Mesendoderm (in vitro differentiated cells): ENCODE data around the gene SMCP. TPM values are rescaled to one million over a fixed set of nuclear protein-coding genes. Genes with fewer than 3 reads are reported as not detected.

Experiments used
- DNase-seq: peaks from one replicate; pipeline ENCODE4 v3.0.0; 2013
- H2AK5ac ChIP-seq: 2 replicates; pipeline ENCODE4 v1.6.1; 2013; ENCODE audit warnings: low read length, inconsistent platforms
- H2BK120ac ChIP-seq: 2 replicates; pipeline ENCODE4 v1.6.1; 2013; ENCODE audit warnings: low read depth, mild to moderate bottlenecking, low read length, moderate library complexity, mixed read lengths
- H2BK15ac ChIP-seq: replicated peaks from 2 replicates; pipeline ENCODE4 v1.6.1; 2013; ENCODE audit warnings: low read depth, mild to moderate bottlenecking, moderate library complexity
- H2BK5ac ChIP-seq: 2 replicates; pipeline ENCODE4 v1.6.1; 2013; ENCODE audit warnings: low read length, inconsistent platforms
- H3K18ac ChIP-seq: 2 replicates; pipeline ENCODE4 v1.6.1; 2013; ENCODE audit warnings: mild to moderate bottlenecking, low read length, mixed read lengths
- H3K23ac ChIP-seq: one replicate; pipeline ENCODE4 v1.6.1; 2013; ENCODE audit warnings: low read length
- H3K27ac ChIP-seq: 2 replicates; pipeline ENCODE4 v1.5.1; 2013; ENCODE audit warnings: low read depth, mild to moderate bottlenecking, inconsistent platforms, low read length, moderate library complexity
- H3K27me3 ChIP-seq: 2 replicates; pipeline ENCODE4 v1.6.1; 2013; ENCODE audit warnings: low read length, control low read depth, mild to moderate bottlenecking, inconsistent platforms; ENCODE audit not compliant: insufficient read depth, poor library complexity
- H3K36me3 ChIP-seq: 2 replicates; pipeline ENCODE4 v1.6.1; 2013; ENCODE audit warnings: low read length, inconsistent platforms; ENCODE audit not compliant: control insufficient read depth, insufficient read depth
- H3K4ac ChIP-seq: one replicate; pipeline ENCODE4 v1.6.1; 2013; ENCODE audit warnings: low read depth, mild to moderate bottlenecking, low read length, moderate library complexity
- H3K4me1 ChIP-seq: 2 replicates; pipeline ENCODE4 v1.6.1; 2013; ENCODE audit warnings: low read depth, low read length, inconsistent platforms; ENCODE audit not compliant: control insufficient read depth
- H3K4me2 ChIP-seq: 2 replicates; pipeline ENCODE4 v1.6.1; 2013; ENCODE audit warnings: low read length
- H3K4me3 ChIP-seq: 2 replicates; pipeline ENCODE4 v1.5.1; 2013; ENCODE audit warnings: mild to moderate bottlenecking, low read length
- H3K56ac ChIP-seq: one replicate; pipeline ENCODE4 v1.6.1; 2013; ENCODE audit warnings: low read length
- H3K79me1 ChIP-seq: 2 replicates; pipeline ENCODE4 v1.6.1; 2013; ENCODE audit warnings: low read length, inconsistent platforms
- H3K79me2 ChIP-seq: 2 replicates; pipeline ENCODE4 v1.6.1; 2013; ENCODE audit warnings: mild to moderate bottlenecking, low read length; ENCODE audit not compliant: control insufficient read depth, insufficient read depth
- H3K9ac ChIP-seq: 2 replicates; pipeline ENCODE4 v1.6.1; 2013; ENCODE audit warnings: low read length, inconsistent platforms
- H4K5ac ChIP-seq: one replicate; pipeline ENCODE4 v1.6.1; 2013; ENCODE audit warnings: low read length
- H4K8ac ChIP-seq: one replicate; pipeline ENCODE4 v1.6.1; 2013; ENCODE audit warnings: low read depth, mild to moderate bottlenecking, control low read depth, low read length, moderate library complexity
- WGBS: extraction: QIAGEN DNeasy Blood & Tissue Kit; methylation state at CpG from one replicate; pipeline ENCODE4 v1.1.7; 2013; ENCODE audit warnings: low lambda C conversion rate, missing lambda C conversion rate; ENCODE audit not compliant: insufficient coverage; ENCODE audit errors: extremely low coverage; 5-methylcytosine and 5-hydroxymethylcytosine counted together
- polyA plus RNA-seq, 2 experiments: library from polyadenylated mRNA; stranded (reverse); fragments of 200-250 nt; gene quantifications; one replicate each; pipeline ENCODE4 v1.2.3, GENCODE V29; 2013

The SMCP gene
- not detected for polyA plus RNA-seq (2013, experiment 1 of 2)
- polyA plus RNA-seq (2013, experiment 2 of 2): not detected

GRCh38 chr1:152878042-152878441, at the start of gene SMCP:
SMCP (plus strand) TSS chr1:152878322; CDS start chr1:152884423, 6,101 bp downstream.
- Histone ChIP-seq H3K79me1 (no peaks in the 10 kb centered on the region), H2BK5ac (no peak within 1 kb of the TSS), H3K9ac (no peak within 1 kb of the TSS), H2BK15ac (no peak within 1 kb of the TSS), H3K4me2 (no peak within 1 kb of the TSS), H3K18ac (no peak within 1 kb of the TSS), H3K4me1 (no peaks in the 10 kb centered on the region), H3K4ac (no peak within 1 kb of the TSS), H2AK5ac (no peak within 1 kb of the TSS), H3K56ac (no peak within 1 kb of the TSS), H3K4me3 (no peak within 1 kb of the TSS), H3K27ac (no peak within 1 kb of the TSS), H3K36me3 (no peaks in the 10 kb centered on the region), H3K23ac (no peak within 1 kb of the TSS), H4K8ac (no peak within 1 kb of the TSS), H2BK120ac (no peak within 1 kb of the TSS), H4K5ac (no peak within 1 kb of the TSS), H3K79me2 (no peaks in the 10 kb centered on the region), H3K27me3 (no peaks in the 10 kb centered on the region)
- no CpG with 5 or more reads among the region's 1 CpG for whole genome bisulfite sequencing
- peak; percentile 49 for DNase-seq

- no peak for DNase-seq
- Histone ChIP-seq H3K56ac (no peak overlapping the region), H3K79me1 (no peaks in the 10 kb centered on the region), H3K27ac (no peak overlapping the region), H3K4ac (no peak overlapping the region), H2BK15ac (no peak overlapping the region), H4K8ac (no peak overlapping the region), H2AK5ac (no peak overlapping the region), H3K9ac (no peak overlapping the region), H3K4me2 (no peak overlapping the region), H3K79me2 (no peaks in the 10 kb centered on the region), H4K5ac (no peak overlapping the region), H2BK5ac (no peak overlapping the region), H3K36me3 (no peaks in the 10 kb centered on the region), H3K23ac (no peak overlapping the region), H3K4me3 (no peak overlapping the region), H3K4me1 (no peaks in the 10 kb centered on the region), H3K27me3 (no peaks in the 10 kb centered on the region), H3K18ac (no peak overlapping the region), H2BK120ac (no peak overlapping the region)
- WGBS: no CpG with 5 or more reads among the region's 2 CpGs
These were observed 41.3 kb upstream of the SMCP start for GRCh38 chr1:152836870-152837269.

- WGBS: no CpG with 5 or more reads among the region's 3 CpGs
- H3K56ac ChIP-seq: no peak within 1 kb of the TSS
- no peak within 1 kb of the TSS for H3K18ac ChIP-seq
These were observed 35.6 kb upstream of the SMCP start, which contains the start of gene LCE6A for GRCh38 chr1:152842556-152842955. LCE6A (plus strand) TSS chr1:152842856; CDS start chr1:152843521, 665 bp downstream.

GRCh38 chr1:152855661-152856060, 22.5 kb upstream of the SMCP start:
- no peak overlapping the region for H2BK120ac ChIP-seq
- no peak overlapping the region for H3K4me2 ChIP-seq
- H3K79me1 ChIP-seq: no peaks in the 10 kb centered on the region
- H3K36me3 ChIP-seq: no peaks in the 10 kb centered on the region
- no peak overlapping the region for H3K4me3 ChIP-seq
- no peak overlapping the region for H4K5ac ChIP-seq
- no peaks in the 10 kb centered on the region for H3K4me1 ChIP-seq
- no peak overlapping the region for H2BK5ac ChIP-seq
- H3K27me3 ChIP-seq: no peaks in the 10 kb centered on the region
- no peak overlapping the region for H2BK15ac ChIP-seq
- no peak overlapping the region for H3K27ac ChIP-seq
- DNase-seq: no peak
- no peak overlapping the region for H2AK5ac ChIP-seq
- H3K18ac ChIP-seq: no peak overlapping the region
- no peak overlapping the region for H4K8ac ChIP-seq
- H3K4ac ChIP-seq: no peak overlapping the region
- H3K79me2 ChIP-seq: no peaks in the 10 kb centered on the region
- no CpG with 5 or more reads among the region's 2 CpGs for WGBS
- no peak overlapping the region for H3K9ac ChIP-seq
- no peak overlapping the region for H3K23ac ChIP-seq
- no peak overlapping the region for H3K56ac ChIP-seq

More at GRCh38 chr1:152842556-152842955, 35.6 kb upstream of the SMCP start, which contains the start of gene LCE6A:
- Histone ChIP-seq H4K5ac (no peak within 1 kb of the TSS), H3K4me3 (no peak within 1 kb of the TSS), H2BK15ac (no peak within 1 kb of the TSS), H3K36me3 (no peaks in the 10 kb centered on the region), H3K4me1 (no peaks in the 10 kb centered on the region), H3K79me1 (no peaks in the 10 kb centered on the region), H3K27me3 (no peaks in the 10 kb centered on the region), H4K8ac (no peak within 1 kb of the TSS), H3K4ac (no peak within 1 kb of the TSS), H2BK5ac (no peak within 1 kb of the TSS), H3K79me2 (no peaks in the 10 kb centered on the region), H2AK5ac (no peak within 1 kb of the TSS), H3K4me2 (no peak within 1 kb of the TSS), H3K27ac (no peak within 1 kb of the TSS), H3K9ac (no peak within 1 kb of the TSS), H3K23ac (no peak within 1 kb of the TSS), H2BK120ac (no peak within 1 kb of the TSS)
- DNase-seq: no peak

- Histone ChIP-seq H2BK15ac (no peak overlapping the region), H4K8ac (no peak overlapping the region), H3K27ac (no peak overlapping the region), H2BK120ac (no peak overlapping the region), H2AK5ac (no peak overlapping the region), H3K36me3 (no peaks in the 10 kb centered on the region), H3K79me1 (no peaks in the 10 kb centered on the region), H3K56ac (no peak overlapping the region), H3K79me2 (no peaks in the 10 kb centered on the region), H3K27me3 (no peaks in the 10 kb centered on the region), H3K9ac (no peak overlapping the region), H3K4me1 (no peaks in the 10 kb centered on the region), H3K4me2 (no peak overlapping the region), H2BK5ac (no peak overlapping the region), H4K5ac (no peak overlapping the region), H3K4ac (no peak overlapping the region), H3K18ac (no peak overlapping the region), H3K23ac (no peak overlapping the region), H3K4me3 (no peak overlapping the region)
- DNase-seq: no peak
- WGBS: no CpG with 5 or more reads among the region's 1 CpG
These were observed 20.1 kb upstream of the SMCP start for GRCh38 chr1:152858062-152858461.

GRCh38 chr1:152859696-152860095, 18.4 kb upstream of the SMCP start, which contains the start of gene LCE7A:
LCE7A (plus strand) TSS chr1:152859996; CDS start chr1:152860698, 702 bp downstream.
- Histone ChIP-seq H2BK120ac (no peak within 1 kb of the TSS), H3K56ac (no peak within 1 kb of the TSS), H3K79me2 (no peaks in the 10 kb centered on the region), H3K4me1 (no peaks in the 10 kb centered on the region), H2AK5ac (no peak within 1 kb of the TSS), H3K9ac (no peak within 1 kb of the TSS), H4K5ac (no peak within 1 kb of the TSS), H3K18ac (no peak within 1 kb of the TSS), H3K23ac (no peak within 1 kb of the TSS), H3K36me3 (no peaks in the 10 kb centered on the region), H3K4me2 (no peak within 1 kb of the TSS), H3K4ac (no peak within 1 kb of the TSS), H3K27me3 (no peaks in the 10 kb centered on the region), H2BK5ac (no peak within 1 kb of the TSS), H3K27ac (no peak within 1 kb of the TSS), H3K4me3 (no peak within 1 kb of the TSS), H4K8ac (no peak within 1 kb of the TSS), H2BK15ac (no peak within 1 kb of the TSS), H3K79me1 (no peaks in the 10 kb centered on the region)
- WGBS: no CpG with 5 or more reads among the region's 3 CpGs
- DNase-seq: no peak
